22Rv1 (cell line): ENCODE measurements around the gene PLD6.
"Not testable (repeated sequence)": the region's sequence is repeated elsewhere in the genome, so short reads cannot be mapped to it uniquely, and the experiment has no call there.

Experiments
- H3K27ac ChIP-seq: fragments of 450-650 bp; 2 replicates; pipeline ENCODE4 v1.5.1; 2017
- ZFX ChIP-seq: fragments of 450-650 bp; IDR thresholded peaks from 2 replicates; pipeline ENCODE4 v1.6.1; 2017; ENCODE audit warnings: antibody characterized with exemption, borderline replicate concordance
- TF ChIP-seq, protein P1 (sequence below): fragments of 450-650 bp; IDR thresholded peaks from 2 replicates; pipeline ENCODE4 v1.5.1; 2017; ENCODE audit warnings: mild to moderate bottlenecking

The PLD6 gene

DNA sequence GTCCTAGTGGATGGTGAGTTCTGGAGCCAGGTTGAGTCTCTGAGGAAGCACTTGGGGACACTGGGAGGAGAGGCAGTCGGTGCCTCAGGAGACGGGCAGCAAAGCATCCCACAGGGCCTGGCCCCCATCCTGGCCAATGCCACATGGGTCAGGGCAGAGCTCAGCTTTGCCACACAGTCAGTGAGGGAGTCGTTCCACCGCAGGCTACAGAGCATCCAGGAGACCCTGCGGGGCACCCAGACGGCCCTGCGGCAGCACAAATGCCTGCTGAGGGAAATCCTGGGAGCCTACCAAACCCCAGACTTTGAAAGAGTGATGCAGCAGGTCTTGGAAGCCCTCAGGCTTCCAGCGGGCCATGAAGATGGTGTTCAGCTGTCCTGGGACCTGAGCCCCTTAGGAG, 39.7 kb downstream of the PLD6 start:
- TF ChIP-seq ZFX: no peak
- TF ChIP-seq, protein P1, sequence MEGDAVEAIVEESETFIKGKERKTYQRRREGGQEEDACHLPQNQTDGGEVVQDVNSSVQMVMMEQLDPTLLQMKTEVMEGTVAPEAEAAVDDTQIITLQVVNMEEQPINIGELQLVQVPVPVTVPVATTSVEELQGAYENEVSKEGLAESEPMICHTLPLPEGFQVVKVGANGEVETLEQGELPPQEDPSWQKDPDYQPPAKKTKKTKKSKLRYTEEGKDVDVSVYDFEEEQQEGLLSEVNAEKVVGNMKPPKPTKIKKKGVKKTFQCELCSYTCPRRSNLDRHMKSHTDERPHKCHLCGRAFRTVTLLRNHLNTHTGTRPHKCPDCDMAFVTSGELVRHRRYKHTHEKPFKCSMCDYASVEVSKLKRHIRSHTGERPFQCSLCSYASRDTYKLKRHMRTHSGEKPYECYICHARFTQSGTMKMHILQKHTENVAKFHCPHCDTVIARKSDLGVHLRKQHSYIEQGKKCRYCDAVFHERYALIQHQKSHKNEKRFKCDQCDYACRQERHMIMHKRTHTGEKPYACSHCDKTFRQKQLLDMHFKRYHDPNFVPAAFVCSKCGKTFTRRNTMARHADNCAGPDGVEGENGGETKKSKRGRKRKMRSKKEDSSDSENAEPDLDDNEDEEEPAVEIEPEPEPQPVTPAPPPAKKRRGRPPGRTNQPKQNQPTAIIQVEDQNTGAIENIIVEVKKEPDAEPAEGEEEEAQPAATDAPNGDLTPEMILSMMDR: no peak
- H3K27ac ChIP-seq: no peak overlapping the region

DNA sequence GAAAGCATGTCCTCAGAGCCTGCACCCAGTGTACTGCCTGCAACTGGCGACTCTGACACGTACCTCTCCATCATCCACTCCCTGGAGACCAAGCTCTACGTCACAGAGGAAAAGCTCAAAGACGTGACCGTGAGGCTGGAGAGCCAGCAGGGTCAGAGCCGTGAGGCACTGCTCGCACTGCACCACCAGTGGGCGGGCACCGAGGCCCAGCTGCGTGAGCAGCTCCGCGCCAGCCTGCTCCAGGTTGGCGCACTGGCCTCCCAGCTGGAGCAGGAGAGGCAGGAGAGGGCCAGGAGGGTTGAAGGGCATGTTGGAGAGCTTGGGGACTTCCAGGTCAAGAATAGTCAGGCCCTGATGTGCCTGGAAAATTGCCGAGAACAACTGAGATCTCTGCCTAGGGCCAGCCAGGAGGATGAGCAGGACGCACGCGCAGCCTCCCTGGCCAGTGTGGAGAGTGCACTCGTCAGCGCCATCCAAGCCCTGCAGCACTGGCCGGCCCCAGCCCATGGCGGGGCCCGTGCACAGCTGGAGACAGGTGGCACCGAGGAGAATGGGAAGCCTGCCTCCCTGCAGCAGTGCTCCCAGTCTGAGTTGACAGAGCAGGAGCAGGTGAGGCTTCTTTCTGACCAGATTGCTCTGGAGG, 40.3 kb downstream of the PLD6 start:
- TF ChIP-seq ZFX: no peak
- TF ChIP-seq, protein P1: no peak
- no peak overlapping the region for H3K27ac ChIP-seq

DNA sequence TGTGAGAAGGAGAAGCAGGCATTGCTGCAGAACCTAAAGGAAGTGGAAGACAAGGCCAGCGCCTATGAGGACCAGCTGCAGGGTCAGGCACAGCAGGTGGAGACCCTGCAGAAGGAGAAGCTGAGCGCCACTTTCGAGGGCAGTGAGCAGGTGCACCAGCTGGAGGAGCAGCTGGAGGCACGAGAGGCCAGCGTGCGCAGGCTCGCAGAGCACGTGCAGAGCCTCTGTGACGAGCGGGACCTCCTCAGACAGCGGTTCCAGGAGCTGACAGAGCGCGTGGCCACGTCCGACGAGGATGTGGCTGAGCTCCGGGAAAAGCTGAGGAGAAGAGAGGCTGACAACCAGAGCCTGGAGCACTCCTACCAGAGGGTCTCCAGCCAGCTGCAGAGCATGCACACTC, 41.5 kb downstream of the PLD6 start:
- no peak overlapping the region for H3K27ac ChIP-seq
- TF ChIP-seq, protein P1: no peak
- no peak for TF ChIP-seq ZFX

- no peak overlapping the region for H3K27ac ChIP-seq
- TF ChIP-seq, protein P1: no peak
Observed at GRCh38 chr17:17164156-17164555, 42.0 kb downstream of the PLD6 start.

- H3K27ac ChIP-seq: no peak overlapping the region
- TF ChIP-seq, protein P1: no peak
- no peak for TF ChIP-seq ZFX
Observed at GRCh38 chr17:17161759-17162158, 44.4 kb downstream of the PLD6 start.

DNA sequence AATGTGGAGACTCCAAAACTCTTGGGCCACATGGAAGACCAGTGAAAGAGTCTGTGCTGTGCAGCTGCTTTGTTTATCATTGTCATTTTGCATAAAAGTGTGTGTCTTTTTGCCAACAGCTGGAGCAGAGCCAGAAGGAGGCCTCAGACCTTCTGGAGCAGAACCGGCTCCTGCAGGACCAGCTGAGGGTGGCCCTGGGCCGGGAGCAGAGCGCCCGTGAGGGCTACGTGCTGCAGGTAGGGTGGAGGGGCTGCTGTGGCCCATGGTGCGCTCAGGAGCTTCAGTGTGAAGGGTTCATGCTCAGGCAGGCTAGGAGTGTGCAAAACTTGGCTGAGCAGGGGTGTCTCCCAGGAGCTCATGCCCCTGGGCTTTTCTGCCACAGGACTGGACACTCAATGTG, 45.0 kb downstream of the PLD6 start:
- no peak for TF ChIP-seq ZFX
- TF ChIP-seq, protein P1: no peak
- H3K27ac ChIP-seq: no peak overlapping the region

- no peak for TF ChIP-seq ZFX
- TF ChIP-seq, protein P1: no peak
- no peak overlapping the region for H3K27ac ChIP-seq
Observed at GRCh38 chr17:17159571-17159970, 46.6 kb downstream of the PLD6 start.

- not testable (repeated sequence) for H3K27ac ChIP-seq
Observed at GRCh38 chr17:17158506-17158905, 47.6 kb downstream of the PLD6 start.
